DND-41 (cell line): ENCODE measurements around the gene B3GALT6.

Experiments
- ATAC-seq: fragments of 200-7000 bp; cut with Tn5 transposase; 3 replicates; pipeline ENCODE4 v1.9.1; 2021; ENCODE audit warnings: low read depth; ENCODE audit not compliant: insufficient read depth
- DNase-seq: peaks from one replicate; pipeline ENCODE4 v3.0.0-alpha.2; 2020
- H2AFZ ChIP-seq: 2 replicates; pipeline ENCODE4 v1.6.0; 2012; ENCODE audit warnings: low read depth, low read length
- H3K27ac ChIP-seq: 2 replicates; pipeline ENCODE4 v1.5.1; 2012; ENCODE audit warnings: low read length, inconsistent platforms
- H3K27me3 ChIP-seq: fragments of 200-600 bp; sonication (generic); 2 replicates; pipeline ENCODE4 v1.6.0; 2012; ENCODE audit warnings: low read length, mild to moderate bottlenecking, inconsistent platforms; ENCODE audit not compliant: insufficient read depth, poor library complexity
- H3K36me3 ChIP-seq: 2 replicates; pipeline ENCODE4 v1.5.1; 2012; ENCODE audit warnings: low read length, inconsistent platforms; ENCODE audit not compliant: insufficient read depth
- H3K4me1 ChIP-seq: 2 replicates; pipeline ENCODE4 v1.5.1; 2012; ENCODE audit warnings: mild to moderate bottlenecking, low read length; ENCODE audit not compliant: insufficient read depth
- H3K4me2 ChIP-seq: 2 replicates; pipeline ENCODE4 v1.6.0; 2012; ENCODE audit warnings: mild to moderate bottlenecking, moderate library complexity, low read length, inconsistent platforms; ENCODE audit not compliant: insufficient read depth
- H3K4me3 ChIP-seq, 2 experiments: fragments of 200-600 bp in 1 of 2; shearing (Covaris generic) in 1 of 2; 2 replicates each; pipeline ENCODE4 v1.5.1; 2012 to 2016; ENCODE audit warnings: inconsistent platforms in 2 of 2, low read length in 2 of 2, mild to moderate bottlenecking in 2 of 2, low read depth in 1 of 2, moderate library complexity in 1 of 2
- H3K79me2 ChIP-seq: 2 replicates; pipeline ENCODE4 v1.6.0; 2012; ENCODE audit warnings: low read length, inconsistent platforms; ENCODE audit not compliant: insufficient read depth
- H3K9ac ChIP-seq: 2 replicates; pipeline ENCODE4 v1.6.0; 2012; ENCODE audit warnings: low read depth, mild to moderate bottlenecking, inconsistent platforms, low read length, moderate library complexity
- H3K9me3 ChIP-seq: 2 replicates; pipeline ENCODE4 v1.5.1; 2012; ENCODE audit warnings: low read length, moderate library complexity, mild to moderate bottlenecking, inconsistent platforms; ENCODE audit not compliant: insufficient read depth, severe bottlenecking
- H4K20me1 ChIP-seq: 2 replicates; pipeline ENCODE4 v1.6.0; 2012; ENCODE audit warnings: low read length; ENCODE audit not compliant: insufficient read depth
- CTCF ChIP-seq: IDR thresholded peaks from 2 replicates; pipeline ENCODE4 v1.5.1; 2012; ENCODE audit warnings: borderline replicate concordance, low read length, moderate library complexity, mild to moderate bottlenecking; ENCODE audit not compliant: poor library complexity, severe bottlenecking; ENCODE audit errors: extremely low read depth
- EZH2 ChIP-seq: IDR thresholded peaks from 3 replicates; pipeline ENCODE4 v1.6.1; 2012; ENCODE audit warnings: borderline replicate concordance, low read depth, mild to moderate bottlenecking, moderate library complexity, low read length, inconsistent platforms; ENCODE audit not compliant: severe bottlenecking

Gene B3GALT6

GRCh38 chr1:1216770-1217620 lies 15.0 kb upstream of the B3GALT6 start:
- Histone ChIP-seq H3K27ac (no peak overlapping the region), H3K36me3 (peaks cover 60% of the 10 kb centered on the region), H3K4me2 (no peak overlapping the region), H2AFZ (no peak overlapping the region), H3K79me2 (no peaks in the 10 kb centered on the region), H3K9me3 (no peaks in the 10 kb centered on the region), H3K4me1 (peaks cover 3% of the 10 kb centered on the region; the same call in 1 of the 2 replicates), H3K9ac (no peak overlapping the region), H4K20me1 (peaks cover 48% of the 10 kb centered on the region), H3K27me3 (no peaks in the 10 kb centered on the region), H3K4me3 (no peak overlapping the region)
- DNase-seq (no peak), ATAC-seq (no peak)
- TF ChIP-seq EZH2 (no peak), CTCF (no peak)

- no peaks in the 10 kb centered on the region for H3K27me3 ChIP-seq
- H2AFZ ChIP-seq = no peak overlapping the region
- no peak overlapping the region for H3K4me2 ChIP-seq
- ATAC-seq = no peak
- H3K4me1 ChIP-seq = peaks cover 3% of the 10 kb centered on the region; the same call in 1 of the 2 replicates
- no peak overlapping the region for H3K4me3 ChIP-seq
- H3K9ac ChIP-seq = no peak overlapping the region
- peaks cover 53% of the 10 kb centered on the region for H4K20me1 ChIP-seq
- H3K9me3 ChIP-seq = no peaks in the 10 kb centered on the region
- DNase-seq = no peak
- peaks cover 3% of the 10 kb centered on the region; the same call in 1 of the 2 replicates for H3K79me2 ChIP-seq
- H3K27ac ChIP-seq = no peak overlapping the region
- peaks cover 69% of the 10 kb centered on the region for H3K36me3 ChIP-seq
- no peak for TF ChIP-seq EZH2
- no peak for TF ChIP-seq CTCF
These were observed 14.2 kb upstream of the B3GALT6 start for GRCh38 chr1:1217621-1218523.

GRCh38 chr1:1218524-1219200 lies 13.4 kb upstream of the B3GALT6 start:
- Histone ChIP-seq H4K20me1 (peaks cover 56% of the 10 kb centered on the region), H3K4me1 (no peaks in the 10 kb centered on the region), H3K4me2 (no peak overlapping the region), H3K36me3 (peaks cover 75% of the 10 kb centered on the region), H3K27ac (no peak overlapping the region), H3K9me3 (no peaks in the 10 kb centered on the region), H3K27me3 (no peaks in the 10 kb centered on the region), H3K4me3 (no peak overlapping the region), H2AFZ (no peak overlapping the region), H3K79me2 (peaks cover 6% of the 10 kb centered on the region; the same call in 1 of the 2 replicates), H3K9ac (no peak overlapping the region)
- TF ChIP-seq CTCF (no peak), EZH2 (no peak)
- ATAC-seq = no peak
- DNase-seq = no peak
